SJCRH30 (cell line): ENCODE data around the gene TOLLIP. TPM values are rescaled to one million over a fixed set of nuclear protein-coding genes. Genes with fewer than 3 reads are reported as not detected.

ENCODE experiments used
- total RNA-seq: library from RNA; depleted of rRNA; stranded (reverse); fragments of >200 nt; shearing (Covaris generic); gene quantifications from 2 replicates; pipeline ENCODE4 v1.2.3, GENCODE V29; 2014; rRNA removed

Gene TOLLIP
- total RNA-seq, 1 experiment from 2014 or later, result 20.5 TPM

Other genes with a start within 250 kb of the TOLLIP start
- 0.06 and 0.08 TPM in 2 replicates for gene MUC2, start 234.8 kb downstream of the TOLLIP start, total RNA-seq
- gene MUC5AC, start 151.7 kb downstream of the TOLLIP start, total RNA-seq, result not detected in 2 replicates
- gene MUC5B, start 86.6 kb downstream of the TOLLIP start, total RNA-seq, result not detected in 2 replicates
- not detected in 2 replicates for gene BRSK2, start 80.3 kb upstream of the TOLLIP start, total RNA-seq
- 11.3 and 13.5 TPM in 2 replicates for gene MOB2, start 177.1 kb upstream of the TOLLIP start, total RNA-seq